Right atrium auricular region (tissue), 2 donors: ENCODE data around the gene REC114. TPM values are rescaled to one million over a fixed set of nuclear protein-coding genes. Genes with fewer than 3 reads are reported as not detected.
"Not testable (repeated sequence)": the region's sequence is repeated elsewhere in the genome, so short reads cannot be mapped to it uniquely, and the experiment has no call there.

Experiments
- DNase-seq: peaks from one replicate; pipeline ENCODE4 v3.0.0-alpha.2; 2019; ENCODE audit warnings: low spot score
- H3K27ac ChIP-seq, 2 donors: fragments of 200-600 bp; sonication (generic); 1 replicate in 1 of 2; 2 replicates in 1 of 2; pipeline ENCODE4 v1.5.1; 2016 to 2019
- H3K27me3 ChIP-seq, 2 donors: fragments of 200-600 bp; sonication (generic); one replicate each; pipeline versions ENCODE4 v1.5.1 to v1.6.0; 2017 to 2019
- H3K36me3 ChIP-seq: fragments of 200-600 bp; sonication (generic); one replicate; pipeline ENCODE4 v1.5.1; 2016
- H3K4me1 ChIP-seq, 2 donors: fragments of 200-600 bp; sonication (generic); one replicate each; pipeline versions ENCODE4 v1.5.1 to v1.6.0; 2017 to 2019
- H3K4me3 ChIP-seq, 2 donors: fragments of 200-600 bp; sonication (generic); 1 replicate in 1 of 2; 2 replicates in 1 of 2; pipeline ENCODE4 v1.5.1; 2017 to 2019; ENCODE audit warnings: mild to moderate bottlenecking in 1 of 2, moderate library complexity in 1 of 2
- H3K9me3 ChIP-seq, 2 donors: fragments of 200-600 bp; sonication (generic); one replicate each; pipeline ENCODE4 v1.5.1; 2019
- total RNA-seq, 2 donors: library from RNA; depleted of rRNA; stranded (reverse); fragments of >200 nt; gene quantifications; one replicate each; pipeline ENCODE4 v1.1.0, GENCODE V29; 2016
- TF ChIP-seq, protein P1 (sequence below), 2 donors: fragments of 200-600 bp; sonication (generic); IDR thresholded peaks; one replicate each; pipeline ENCODE4 v1.5.1; 2019; ENCODE audit warnings: antibody characterized with exemption in 2 of 2

Gene REC114
- total RNA-seq, 2 donors from 2014 or later: 4.6 TPM; not detected in 1

DNA sequence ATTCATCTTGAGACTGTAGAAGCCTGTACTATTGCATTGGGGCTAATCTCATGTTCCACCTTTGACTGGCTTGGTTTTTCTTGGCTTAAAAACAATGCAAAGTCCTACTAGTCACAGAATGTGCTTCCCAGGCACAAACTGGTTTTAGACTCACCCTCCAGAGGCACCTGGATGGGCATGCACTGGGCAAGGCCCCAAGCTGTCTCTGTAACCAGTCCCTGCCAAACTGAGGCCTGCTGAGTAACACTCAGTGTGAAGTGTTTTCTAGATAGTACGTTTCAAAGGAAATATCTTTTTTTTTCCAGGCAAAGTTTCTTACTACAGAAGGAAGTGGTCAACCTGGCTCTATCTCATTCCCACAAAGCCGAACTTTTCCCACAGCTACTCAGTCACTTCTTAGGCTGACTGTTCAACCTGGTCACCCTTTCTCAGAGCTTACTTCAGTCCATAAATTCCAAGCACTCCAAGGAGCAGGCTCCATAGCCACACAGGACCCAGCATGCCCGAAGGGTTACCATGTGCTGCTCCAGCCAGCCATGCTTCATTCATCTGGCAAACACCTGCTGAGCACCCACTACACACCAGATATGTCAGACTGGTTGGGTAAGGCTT is 132.8 kb downstream of the REC114 start:
- Histone ChIP-seq H3K36me3 (peaks cover 48% of the 10 kb centered on the region), H3K9me3 (no peaks in the 10 kb centered on the region), H3K4me1 (peaks cover 0 to 23% of the 10 kb centered on the region in 2 donors), H3K27ac (peak overlapping the region in 1 of 2 donors; percentile 15), H3K27me3 (no peaks in the 10 kb centered on the region), H3K4me3 (no peak overlapping the region)
- DNase-seq: no peak
- TF ChIP-seq, protein P1, sequence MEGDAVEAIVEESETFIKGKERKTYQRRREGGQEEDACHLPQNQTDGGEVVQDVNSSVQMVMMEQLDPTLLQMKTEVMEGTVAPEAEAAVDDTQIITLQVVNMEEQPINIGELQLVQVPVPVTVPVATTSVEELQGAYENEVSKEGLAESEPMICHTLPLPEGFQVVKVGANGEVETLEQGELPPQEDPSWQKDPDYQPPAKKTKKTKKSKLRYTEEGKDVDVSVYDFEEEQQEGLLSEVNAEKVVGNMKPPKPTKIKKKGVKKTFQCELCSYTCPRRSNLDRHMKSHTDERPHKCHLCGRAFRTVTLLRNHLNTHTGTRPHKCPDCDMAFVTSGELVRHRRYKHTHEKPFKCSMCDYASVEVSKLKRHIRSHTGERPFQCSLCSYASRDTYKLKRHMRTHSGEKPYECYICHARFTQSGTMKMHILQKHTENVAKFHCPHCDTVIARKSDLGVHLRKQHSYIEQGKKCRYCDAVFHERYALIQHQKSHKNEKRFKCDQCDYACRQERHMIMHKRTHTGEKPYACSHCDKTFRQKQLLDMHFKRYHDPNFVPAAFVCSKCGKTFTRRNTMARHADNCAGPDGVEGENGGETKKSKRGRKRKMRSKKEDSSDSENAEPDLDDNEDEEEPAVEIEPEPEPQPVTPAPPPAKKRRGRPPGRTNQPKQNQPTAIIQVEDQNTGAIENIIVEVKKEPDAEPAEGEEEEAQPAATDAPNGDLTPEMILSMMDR (IDR thresholded peaks at IDR 0.05): no peak

- H3K9me3 ChIP-seq, H3K27me3 ChIP-seq, H3K27ac ChIP-seq, DNase-seq, H3K4me3 ChIP-seq: not testable (repeated sequence)
- peaks cover 0 to 23% of the 10 kb centered on the region in 2 donors for H3K4me1 ChIP-seq
- H3K36me3 ChIP-seq: peaks cover 54% of the 10 kb centered on the region
Measured at GRCh38 chr15:73577593-73577992, 134.6 kb downstream of the REC114 start.

DNA sequence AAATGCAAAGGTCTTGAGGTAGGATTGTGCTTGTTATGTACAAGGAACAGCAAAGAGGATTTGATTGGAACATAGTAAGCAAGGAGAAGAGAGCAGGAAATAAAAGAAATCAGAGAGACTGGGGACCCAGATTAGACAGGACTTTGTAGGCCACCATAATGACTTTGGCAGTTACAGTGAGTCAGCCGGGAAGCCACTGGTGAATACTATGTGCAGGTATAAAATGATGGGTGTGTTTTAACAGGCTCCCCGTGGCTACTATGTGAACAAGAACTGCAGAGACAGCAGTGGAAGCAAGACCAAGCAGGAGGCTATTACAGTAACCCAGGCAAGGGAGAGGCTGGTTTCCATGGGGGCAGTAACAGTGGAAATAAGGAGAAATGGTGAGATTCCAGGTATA is 135.1 kb downstream of the REC114 start:
- Histone ChIP-seq H3K36me3 (peaks cover 59% of the 10 kb centered on the region), H3K4me3 (no peak overlapping the region), H3K27ac (no peak overlapping the region), H3K4me1 (peaks cover 0 to 20% of the 10 kb centered on the region in 2 donors), H3K27me3 (no peaks in the 10 kb centered on the region), H3K9me3 (no peaks in the 10 kb centered on the region)
- TF ChIP-seq, protein P1 (IDR thresholded peaks at IDR 0.05): no peak
- DNase-seq: no peak

GRCh38 chr15:73582851-73583379 is 140.0 kb downstream of the REC114 start:
- no peak overlapping the region for H3K4me3 ChIP-seq
- H3K27ac ChIP-seq: no peak overlapping the region
- DNase-seq: no peak
- H3K27me3 ChIP-seq: no peaks in the 10 kb centered on the region
- peaks cover 91% of the 10 kb centered on the region for H3K36me3 ChIP-seq
- TF ChIP-seq, protein P1 (IDR thresholded peaks at IDR 0.05): no peak
- no peaks in the 10 kb centered on the region for H3K9me3 ChIP-seq
- peaks cover 0 to 7% of the 10 kb centered on the region in 2 donors for H3K4me1 ChIP-seq

DNA sequence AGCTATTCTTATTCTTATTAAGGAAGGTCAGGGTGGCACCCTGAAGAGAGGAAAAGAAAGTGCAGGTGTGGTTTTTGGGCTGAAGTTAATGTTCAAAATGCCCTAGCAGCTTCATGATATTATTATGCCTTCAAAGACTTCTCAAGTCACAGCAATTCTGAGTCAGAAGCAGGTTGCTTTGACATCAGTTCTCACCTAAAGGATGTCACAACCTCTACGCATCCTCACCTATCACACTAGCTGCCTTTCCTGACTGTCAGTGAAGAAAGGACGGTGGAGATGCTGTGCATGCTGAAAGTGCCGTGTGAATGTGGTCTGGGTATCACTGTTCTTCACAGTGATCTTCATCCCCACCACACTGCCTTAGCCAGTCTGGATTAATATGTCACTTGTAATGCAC is 140.6 kb downstream of the REC114 start:
- no peaks in the 10 kb centered on the region for H3K9me3 ChIP-seq
- peaks cover 91% of the 10 kb centered on the region for H3K36me3 ChIP-seq
- DNase-seq: no peak
- H3K27me3 ChIP-seq: no peaks in the 10 kb centered on the region
- no peak overlapping the region for H3K27ac ChIP-seq
- TF ChIP-seq, protein P1 (IDR thresholded peaks at IDR 0.05): no peak
- no peak overlapping the region for H3K4me3 ChIP-seq
- peaks cover 0 to 7% of the 10 kb centered on the region in 2 donors for H3K4me1 ChIP-seq

- TF ChIP-seq, protein P1 (IDR thresholded peaks at IDR 0.05): no peak
- H3K9me3 ChIP-seq: no peaks in the 10 kb centered on the region
- H3K36me3 ChIP-seq: peaks cover 89% of the 10 kb centered on the region
- peaks cover 0 to 7% of the 10 kb centered on the region in 2 donors for H3K4me1 ChIP-seq
- no peaks in the 10 kb centered on the region for H3K27me3 ChIP-seq
- DNase-seq: no peak
- H3K27ac ChIP-seq: no peak overlapping the region
- H3K4me3 ChIP-seq: no peak overlapping the region
Measured at GRCh38 chr15:73584699-73585420, 141.9 kb downstream of the REC114 start.
